SHP77 treated with DMSO at 0.1 percent for 48 hours (cell line): ENCODE data around the gene MCRIP2.
A peak's percentile ranks its signal among the peaks of the same experiment; 100 is the strongest.

Experiments
- DNase-seq: peaks from one replicate; lab custom pipeline; 2025; lab: John Stamatoyannopoulos, UW

MCRIP2 gene

DNA sequence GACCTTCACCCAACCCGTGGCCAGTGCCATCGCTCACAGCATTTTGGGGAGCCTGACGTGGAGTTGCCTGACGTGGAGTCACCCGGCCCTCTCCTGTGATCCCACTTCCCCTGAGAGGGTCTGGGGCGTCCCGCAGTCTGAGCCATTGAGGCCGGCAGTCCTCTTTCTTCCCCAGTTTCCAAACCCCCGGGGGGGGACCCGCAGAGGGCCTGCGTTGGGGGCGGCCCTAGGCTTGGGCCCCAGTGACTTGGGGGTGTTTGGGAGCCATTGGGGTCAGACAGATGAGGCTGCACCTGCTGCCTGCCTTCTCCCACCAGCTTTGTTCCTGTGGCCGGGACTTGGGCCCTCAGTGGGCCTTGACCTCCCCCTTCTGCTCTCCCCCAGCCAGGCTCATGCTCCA is 28.0 kb downstream of the MCRIP2 start:
- DNase-seq = no peak

DNA sequence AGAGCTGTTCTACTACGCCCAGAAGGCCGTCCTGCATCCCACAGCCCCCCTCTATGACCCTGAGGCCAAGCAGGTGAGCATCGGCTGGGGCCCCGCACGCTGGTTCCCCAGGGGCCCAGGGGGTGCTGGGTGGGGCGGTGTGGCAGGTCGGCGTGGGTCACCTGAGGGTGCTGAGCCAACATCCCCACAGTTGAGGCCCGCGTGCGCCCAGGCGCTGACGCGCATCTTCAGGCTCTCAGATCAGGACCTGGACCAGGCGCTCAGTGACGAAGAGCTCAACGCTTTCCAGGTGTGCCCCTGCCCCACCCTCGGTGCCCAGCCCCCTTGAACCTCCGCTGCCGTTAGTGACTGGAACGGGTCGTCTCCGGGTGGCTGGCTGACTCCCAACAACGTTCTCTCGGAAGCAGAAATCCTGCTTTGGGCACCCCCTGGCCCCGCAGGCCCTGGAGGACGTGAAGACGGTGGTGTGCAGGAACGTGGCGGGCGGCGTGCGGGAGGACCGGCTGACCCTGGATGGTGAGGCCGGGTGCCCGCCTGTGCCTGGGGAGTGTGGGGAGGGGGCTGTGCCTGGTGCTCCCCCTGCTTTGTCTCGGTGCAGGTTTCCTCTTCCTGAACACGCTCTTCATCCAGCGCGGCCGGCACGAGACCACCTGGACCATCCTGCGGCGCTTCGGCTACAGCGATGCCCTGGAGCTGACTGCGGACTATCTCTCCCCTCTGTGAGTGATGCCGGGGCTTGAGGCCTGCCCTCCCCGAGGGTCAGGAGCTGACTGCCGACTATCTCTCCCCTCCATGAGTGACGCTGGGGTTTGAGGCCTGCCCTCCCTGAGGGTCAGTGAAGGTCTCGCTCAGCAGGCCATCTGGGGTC is 29.1 kb downstream of the MCRIP2 start:
- no peak for DNase-seq

- no peak for DNase-seq
Measured at GRCh38 chr16:671353-672131, 29.9 kb downstream of the MCRIP2 start.

DNA sequence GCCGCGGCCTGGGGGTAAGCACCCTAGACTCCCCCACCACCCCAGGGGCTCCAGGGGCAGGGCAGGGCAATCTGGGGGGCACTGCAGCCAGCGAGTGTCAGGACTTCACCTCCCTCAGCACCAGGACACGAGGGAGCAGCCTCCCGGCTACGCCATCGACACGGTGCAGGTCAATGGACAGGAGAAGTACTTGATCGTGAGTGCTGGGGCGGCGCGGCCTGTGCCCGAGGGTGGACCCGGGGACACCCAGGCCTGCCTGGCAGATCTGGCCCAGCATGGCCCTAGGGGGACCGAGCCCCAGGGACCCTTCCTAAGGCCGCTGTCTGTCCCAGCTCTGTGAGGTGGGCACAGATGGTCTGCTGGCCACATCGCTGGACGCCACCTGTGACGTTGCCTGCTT is 30.7 kb downstream of the MCRIP2 start:
- DNase-seq = no peak

DNA sequence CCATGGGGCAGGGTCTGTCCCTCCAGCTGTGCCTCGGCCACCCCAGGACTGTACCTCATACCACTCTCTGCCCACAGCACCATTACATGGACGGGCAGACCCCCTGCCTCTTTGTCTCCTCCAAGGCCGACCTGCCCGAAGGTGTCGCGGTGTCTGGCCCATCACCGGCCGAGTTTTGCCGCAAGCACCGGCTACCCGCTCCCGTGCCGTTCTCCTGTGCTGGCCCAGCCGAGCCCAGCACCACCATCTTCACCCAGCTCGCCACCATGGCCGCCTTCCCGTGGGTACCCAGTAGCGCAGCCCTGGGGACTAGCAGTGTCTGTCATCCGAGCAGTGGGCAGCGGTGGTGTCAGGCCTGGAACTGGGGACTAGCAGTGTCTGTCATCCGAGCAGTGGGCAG is 31.2 kb downstream of the MCRIP2 start:
- DNase-seq = no peak

- no peak for DNase-seq
Measured at GRCh38 chr16:673399-673991, 31.9 kb downstream of the MCRIP2 start.

DNA sequence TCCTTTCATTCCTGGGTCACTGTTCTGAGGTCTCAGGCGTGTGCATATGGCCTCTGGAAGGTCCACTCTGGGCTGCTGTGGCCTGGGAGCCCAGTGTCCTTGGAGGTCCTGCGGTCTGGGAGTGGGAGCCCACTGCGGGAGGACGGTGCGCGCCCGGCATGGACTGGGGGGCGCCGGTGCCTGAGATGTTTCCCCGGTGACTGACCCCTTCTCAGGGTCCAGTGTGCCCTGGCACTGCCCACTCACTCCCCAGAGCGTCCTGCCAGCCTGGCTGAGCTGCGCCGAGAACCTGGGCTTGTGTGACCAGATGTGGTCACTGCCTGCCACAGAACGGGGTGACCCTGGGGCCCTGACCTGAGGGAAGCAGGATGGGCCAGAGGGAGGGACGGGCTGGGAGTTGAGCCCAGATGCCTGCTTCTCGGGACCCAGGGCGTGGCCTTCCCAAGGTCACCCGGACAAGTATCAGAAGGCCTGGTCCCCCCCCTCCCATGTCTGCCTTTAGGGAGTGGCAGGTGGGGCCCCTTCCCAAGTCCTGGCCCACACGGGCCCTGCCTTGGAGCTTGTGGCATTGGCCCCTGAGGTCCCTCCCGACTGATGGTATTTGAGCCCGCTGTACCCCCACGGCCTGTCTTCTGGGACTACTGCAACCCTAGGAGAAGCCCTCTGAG is 32.7 kb downstream of the MCRIP2 start:
- DNase-seq = no peak

DNA sequence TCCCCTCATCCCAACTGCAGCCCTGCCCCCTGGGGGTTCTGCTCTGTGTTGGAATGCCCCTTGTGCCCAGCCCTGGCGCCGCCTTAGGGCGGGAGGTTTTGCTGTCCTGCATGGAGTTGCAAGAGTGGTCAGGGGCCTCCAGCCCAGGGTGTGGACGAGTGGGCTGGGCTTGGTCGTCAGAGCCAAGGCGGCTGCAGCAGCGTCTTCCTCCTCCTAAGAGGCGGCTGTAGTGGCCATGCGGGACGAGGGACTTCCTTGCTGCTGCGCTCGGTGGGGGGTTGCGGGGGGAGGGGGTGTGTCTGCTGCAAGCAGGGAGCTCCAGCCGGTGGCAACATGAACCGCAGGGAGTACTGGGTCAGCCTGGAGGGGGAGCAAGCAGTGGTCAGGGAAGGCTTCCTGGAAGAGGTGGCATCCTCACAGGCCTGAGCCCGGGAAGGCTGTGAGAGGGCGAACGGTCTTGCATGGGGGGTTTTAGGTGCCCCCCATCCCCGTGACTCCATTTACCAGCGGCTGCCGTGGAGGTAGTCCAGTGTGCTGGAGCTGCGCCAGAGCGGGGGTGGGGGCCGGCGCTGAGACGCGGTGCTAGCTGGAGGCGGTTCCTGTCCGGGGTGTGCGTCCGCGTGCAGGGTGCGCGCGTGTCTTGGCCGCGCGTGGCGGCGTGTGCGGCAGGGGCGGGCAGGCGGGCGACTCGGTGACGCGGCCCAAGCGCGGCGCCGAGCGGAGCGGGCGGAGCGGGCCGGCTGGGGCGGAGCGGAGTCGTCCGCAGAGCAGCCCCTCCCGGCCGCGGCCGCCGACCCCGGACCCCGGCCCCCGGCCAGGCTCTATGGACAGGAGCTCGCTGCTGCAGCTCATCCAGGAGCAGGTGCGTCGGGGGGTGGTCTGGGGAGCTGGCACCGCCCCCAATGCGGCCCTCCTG is 33.6 kb downstream of the MCRIP2 start, which contains the start of gene RHBDL1:
Gene RHBDL1 (plus strand): TSS at position 704 of the 916 bp plus-strand sequence. CDS start 120 bp downstream, at position 824.
- DNase-seq = no peak

DNA sequence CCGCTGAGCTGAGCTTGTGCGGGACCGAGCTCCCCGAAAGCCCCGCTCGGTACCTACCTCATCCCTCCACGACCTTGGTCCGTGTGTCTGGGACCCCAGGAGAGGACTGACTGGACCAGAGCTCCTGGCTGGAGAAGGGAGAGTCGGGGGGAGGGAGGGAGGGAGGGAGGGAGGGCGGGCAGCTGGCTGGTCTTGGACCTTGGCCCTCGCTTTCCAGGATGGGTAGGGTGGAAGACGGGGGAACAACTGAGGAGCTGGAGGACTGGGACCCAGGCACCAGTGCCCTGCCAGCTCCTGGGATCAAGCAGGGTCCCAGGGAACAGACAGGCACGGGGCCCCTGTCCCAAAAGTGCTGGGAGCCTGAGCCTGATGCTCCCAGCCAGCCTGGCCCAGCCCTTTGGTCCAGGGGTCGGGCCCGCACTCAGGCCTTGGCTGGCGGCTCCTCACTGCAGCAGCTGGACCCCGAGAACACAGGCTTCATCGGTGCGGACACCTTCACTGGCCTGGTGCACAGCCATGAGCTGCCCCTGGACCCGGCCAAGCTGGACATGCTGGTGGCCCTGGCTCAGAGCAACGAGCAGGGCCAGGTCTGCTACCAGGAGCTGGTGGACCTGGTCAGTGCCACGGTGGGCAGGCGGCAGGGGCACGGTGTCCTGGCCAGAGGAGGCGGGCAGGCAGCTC is 34.4 kb downstream of the MCRIP2 start:
- DNase-seq = no peak

DNA sequence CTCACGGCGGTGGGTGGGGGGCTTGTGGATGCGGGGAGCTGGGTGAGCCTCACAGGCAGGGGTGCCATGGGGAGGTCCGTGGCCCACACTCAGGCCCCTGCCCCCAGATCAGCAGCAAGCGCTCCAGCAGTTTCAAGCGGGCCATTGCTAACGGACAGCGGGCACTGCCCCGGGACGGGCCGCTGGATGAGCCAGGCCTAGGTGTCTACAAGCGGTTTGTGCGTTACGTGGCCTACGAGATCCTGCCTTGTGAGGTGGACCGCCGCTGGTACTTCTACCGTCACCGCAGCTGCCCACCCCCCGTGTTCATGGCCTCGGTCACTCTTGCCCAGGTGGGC is 34.9 kb downstream of the MCRIP2 start:
- no peak for DNase-seq

- DNase-seq = no peak
Measured at GRCh38 chr16:676913-677312, 35.3 kb downstream of the MCRIP2 start.

- no peak for DNase-seq
Measured at GRCh38 chr16:677316-678190, 35.9 kb downstream of the MCRIP2 start.

- no peak for DNase-seq
Measured at GRCh38 chr16:678209-678857, 36.7 kb downstream of the MCRIP2 start.

DNA sequence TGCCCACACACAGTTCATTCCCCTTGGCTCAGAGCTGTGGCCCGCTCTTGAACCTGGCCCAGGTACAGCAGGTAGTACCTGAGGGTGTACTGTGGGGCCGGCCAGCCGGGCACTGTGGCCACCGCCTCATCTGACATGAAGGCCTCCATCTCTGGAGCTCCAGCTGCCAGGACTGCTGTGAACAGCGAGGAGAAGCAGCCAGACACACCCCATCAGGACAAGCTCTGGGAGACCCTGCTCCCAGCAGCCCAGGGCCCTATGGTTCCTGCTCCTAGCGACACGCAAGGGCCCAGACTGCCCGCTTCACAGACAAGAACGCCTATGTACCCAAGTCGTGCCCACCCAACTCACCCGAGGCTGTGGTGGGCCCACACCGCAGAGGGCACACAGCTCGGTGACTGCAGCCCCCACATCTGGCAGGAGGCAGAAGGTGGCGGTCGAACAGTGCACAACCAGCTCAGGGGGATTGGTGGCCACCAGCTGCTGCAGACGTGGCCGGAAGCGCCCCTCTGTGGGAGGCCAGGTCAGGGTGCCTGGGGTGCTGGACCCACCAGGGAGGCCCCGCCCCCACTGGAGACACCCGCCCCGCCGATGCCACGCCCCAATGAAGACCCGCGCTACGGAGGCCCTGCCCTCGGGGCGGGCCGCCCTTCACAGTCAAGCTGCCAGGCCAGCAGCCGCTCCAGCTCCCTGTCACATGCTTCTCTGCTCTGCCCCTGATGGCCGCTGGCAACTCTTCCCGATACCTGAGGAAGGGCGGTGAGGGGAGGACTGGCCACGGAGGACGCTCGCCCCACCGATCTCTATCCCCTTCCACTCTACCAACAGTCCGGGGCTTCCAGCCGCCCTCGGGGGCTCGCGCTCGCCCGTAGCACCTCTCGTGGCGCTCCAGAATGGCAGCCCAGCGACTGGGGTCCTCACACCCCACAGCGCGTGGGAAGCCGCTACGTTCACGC is 37.5 kb downstream of the MCRIP2 start:
- DNase-seq = peak; percentile 29

GRCh38 chr16:679814-680624 is 38.4 kb downstream of the MCRIP2 start, which contains the start of gene STUB1:
Gene STUB1 (plus strand): TSS chr16:680410. CDS start chr16:680526, 116 bp downstream.
- no peak for DNase-seq

DNA sequence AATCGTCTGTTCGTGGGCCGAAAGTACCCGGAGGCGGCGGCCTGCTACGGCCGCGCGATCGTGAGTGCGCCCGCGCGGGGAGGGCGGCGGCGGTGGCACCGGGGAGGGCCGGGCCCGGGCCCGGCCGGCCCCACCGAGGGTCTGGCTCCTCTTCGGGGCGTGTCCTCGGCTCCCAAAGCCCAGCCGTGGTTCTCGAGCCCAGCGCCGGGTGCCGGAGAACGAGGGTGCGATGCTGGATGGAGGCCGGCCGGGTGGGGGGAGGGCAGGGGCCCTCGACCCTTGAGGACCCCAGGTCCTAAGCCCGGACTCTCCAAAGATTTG is 39.0 kb downstream of the MCRIP2 start:
- no peak for DNase-seq
